ENCODE results near the gene RAI1.

The RAI1 gene

GRCh38 chr17:17770632-17771044, 89.4 kb downstream of the RAI1 start:
- no peak for DNase-seq

- DNase-seq, result no peak
Observed at GRCh38 chr17:17771498-17772201, 90.4 kb downstream of the RAI1 start.

GRCh38 chr17:17772231-17772630, 91.0 kb downstream of the RAI1 start:
- DNase-seq, result no peak

- DNase-seq, result no peak
Observed at GRCh38 chr17:17774009-17774881, 93.0 kb downstream of the RAI1 start.

GRCh38 chr17:17776889-17777288, 95.6 kb downstream of the RAI1 start:
- DNase-seq, result no peak

GRCh38 chr17:17778308-17779014, 97.2 kb downstream of the RAI1 start:
- DNase-seq, result no peak

GRCh38 chr17:17779015-17779611, 97.9 kb downstream of the RAI1 start:
- no peak for DNase-seq

GRCh38 chr17:17780922-17781590, 99.8 kb downstream of the RAI1 start:
- DNase-seq, result no peak

GRCh38 chr17:17781591-17782496, 100.6 kb downstream of the RAI1 start:
- no peak for DNase-seq

- no peak for DNase-seq
Observed at GRCh38 chr17:17782523-17783115, 101.4 kb downstream of the RAI1 start.

- peak; percentile 32 for DNase-seq
Observed at GRCh38 chr17:17783116-17783824, 102.0 kb downstream of the RAI1 start.

GRCh38 chr17:17783825-17784656, 102.8 kb downstream of the RAI1 start:
- no peak for DNase-seq

- DNase-seq, result no peak
Observed at GRCh38 chr17:17784657-17785267, 103.5 kb downstream of the RAI1 start.

- no peak for DNase-seq
Observed at GRCh38 chr17:17785407-17785806, 104.1 kb downstream of the RAI1 start.

GRCh38 chr17:17786998-17787397, 105.7 kb downstream of the RAI1 start:
- no peak for DNase-seq

- no peak for DNase-seq
Observed at GRCh38 chr17:17787568-17787967, 106.3 kb downstream of the RAI1 start.

- no peak for DNase-seq
Observed at GRCh38 chr17:17788967-17789366, 107.7 kb downstream of the RAI1 start.

GRCh38 chr17:17789410-17789809, 108.2 kb downstream of the RAI1 start:
- no peak for DNase-seq
